Glutamatergic neuron (in vitro differentiated cells): ENCODE data around the gene CXorf66. TPM values are rescaled to one million over a fixed set of nuclear protein-coding genes. Genes with fewer than 3 reads are reported as not detected.

Experiments
- DNase-seq: peaks from one replicate; pipeline ENCODE4 v3.0.0; 2022
- H3K27ac Mint-ChIP-seq: one replicate; pipeline ENCODE4 v1.8.0; 2020; ENCODE audit warnings: mild to moderate bottlenecking, mixed read lengths, inconsistent platforms; ENCODE audit not compliant: unreplicated experiment
- H3K27me3 Mint-ChIP-seq: one replicate; pipeline ENCODE4 v1.8.0; 2020; ENCODE audit warnings: mild to moderate bottlenecking, moderate library complexity, mixed read lengths, inconsistent platforms; ENCODE audit not compliant: unreplicated experiment
- H3K36me3 Mint-ChIP-seq: one replicate; pipeline ENCODE4 v1.8.0; 2020; ENCODE audit warnings: mild to moderate bottlenecking, mixed read lengths, inconsistent platforms; ENCODE audit not compliant: unreplicated experiment
- H3K4me1 Mint-ChIP-seq: one replicate; pipeline ENCODE4 v1.8.0; 2020; ENCODE audit warnings: mild to moderate bottlenecking, low read depth, mixed read lengths, inconsistent platforms; ENCODE audit not compliant: unreplicated experiment
- H3K4me3 Mint-ChIP-seq: one replicate; pipeline ENCODE4 v1.8.0; 2020; ENCODE audit warnings: mild to moderate bottlenecking, mixed read lengths, inconsistent platforms; ENCODE audit not compliant: unreplicated experiment
- H3K9me3 Mint-ChIP-seq: one replicate; pipeline ENCODE4 v1.8.0; 2020; ENCODE audit warnings: mild to moderate bottlenecking, moderate library complexity, mixed read lengths, inconsistent platforms; ENCODE audit not compliant: unreplicated experiment
- long read RNA-seq: library from polyadenylated mRNA; unstranded; transcript quantifications from one replicate; pipeline ENCODE4 v2.0.0, GENCODE V29; 2020; ENCODE audit not compliant: unreplicated experiment
- total RNA-seq: library from RNA; stranded (reverse); fragmentation: NEBNext Ultra II Directional; extraction: Animal tissue kit (Norgen Biotek cat#: 25700); gene quantifications from one replicate; pipeline ENCODE4 v1.2.1, GENCODE V29; 2021; ENCODE audit not compliant: unreplicated experiment
- TF ChIP-seq, protein P1 (sequence below): fragments of 200-600 bp; sonication (generic); IDR thresholded peaks from one replicate; pipeline ENCODE4 v1.5.0; 2021; ENCODE audit not compliant: partially characterized antibody, unreplicated experiment

Gene CXorf66
- total RNA-seq, result not detected
- long read RNA-seq, result 0 reads

- Mint-ChIP-seq H3K4me3 (no peak within 1 kb of the TSS), H3K27me3 (peaks cover 1% of the 10 kb centered on the region), H3K9me3 (no peaks in the 10 kb centered on the region), H3K4me1 (no peaks in the 10 kb centered on the region), H3K27ac (no peak within 1 kb of the TSS), H3K36me3 (no peaks in the 10 kb centered on the region)
- TF ChIP-seq, protein P1, sequence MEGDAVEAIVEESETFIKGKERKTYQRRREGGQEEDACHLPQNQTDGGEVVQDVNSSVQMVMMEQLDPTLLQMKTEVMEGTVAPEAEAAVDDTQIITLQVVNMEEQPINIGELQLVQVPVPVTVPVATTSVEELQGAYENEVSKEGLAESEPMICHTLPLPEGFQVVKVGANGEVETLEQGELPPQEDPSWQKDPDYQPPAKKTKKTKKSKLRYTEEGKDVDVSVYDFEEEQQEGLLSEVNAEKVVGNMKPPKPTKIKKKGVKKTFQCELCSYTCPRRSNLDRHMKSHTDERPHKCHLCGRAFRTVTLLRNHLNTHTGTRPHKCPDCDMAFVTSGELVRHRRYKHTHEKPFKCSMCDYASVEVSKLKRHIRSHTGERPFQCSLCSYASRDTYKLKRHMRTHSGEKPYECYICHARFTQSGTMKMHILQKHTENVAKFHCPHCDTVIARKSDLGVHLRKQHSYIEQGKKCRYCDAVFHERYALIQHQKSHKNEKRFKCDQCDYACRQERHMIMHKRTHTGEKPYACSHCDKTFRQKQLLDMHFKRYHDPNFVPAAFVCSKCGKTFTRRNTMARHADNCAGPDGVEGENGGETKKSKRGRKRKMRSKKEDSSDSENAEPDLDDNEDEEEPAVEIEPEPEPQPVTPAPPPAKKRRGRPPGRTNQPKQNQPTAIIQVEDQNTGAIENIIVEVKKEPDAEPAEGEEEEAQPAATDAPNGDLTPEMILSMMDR, result no peak
- no peak for DNase-seq
Observed at GRCh38 chrX:139965421-139965820, at the start of gene CXorf66. Gene CXorf66 (minus strand): TSS chrX:139965521. CDS start chrX:139965496, 25 bp downstream.

GRCh38 chrX:139982856-139983255 lies 17.5 kb upstream of the CXorf66 start:
- Mint-ChIP-seq H3K4me1 (no peaks in the 10 kb centered on the region), H3K36me3 (no peaks in the 10 kb centered on the region), H3K27ac (no peak overlapping the region)

DNA sequence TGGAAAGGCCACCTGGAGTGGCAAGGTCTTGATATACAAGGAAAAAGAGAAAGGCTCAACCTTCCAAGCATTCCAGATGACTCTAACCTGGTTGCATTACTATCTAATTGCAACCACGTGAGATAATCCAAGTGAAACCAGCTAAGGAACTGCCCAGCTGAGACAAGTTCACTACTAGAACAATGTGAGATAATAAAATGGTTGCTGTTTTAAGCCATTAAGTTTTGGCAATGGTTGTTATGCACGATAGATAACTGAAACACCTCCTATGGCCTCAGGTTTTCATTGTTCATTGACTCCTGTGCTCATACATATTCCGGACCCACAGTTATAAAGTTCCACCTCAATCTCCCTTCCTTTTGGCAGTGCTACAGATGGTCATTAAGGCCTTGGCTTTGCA lies 9.2 kb upstream of the CXorf66 start:
- H3K27ac Mint-ChIP-seq, result no peak overlapping the region
- no peaks in the 10 kb centered on the region for H3K36me3 Mint-ChIP-seq
- no peaks in the 10 kb centered on the region for H3K4me1 Mint-ChIP-seq
- H3K27me3 Mint-ChIP-seq, result no peaks in the 10 kb centered on the region
- TF ChIP-seq, protein P1, result no peak
- H3K4me3 Mint-ChIP-seq, result no peak overlapping the region
- no peak for DNase-seq
- H3K9me3 Mint-ChIP-seq, result peaks cover 4% of the 10 kb centered on the region

More at GRCh38 chrX:139982856-139983255, 17.5 kb upstream of the CXorf66 start:
- no peak for DNase-seq
- TF ChIP-seq, protein P1, result no peak
- Mint-ChIP-seq H3K4me3 (no peak overlapping the region), H3K9me3 (peaks cover 1% of the 10 kb centered on the region), H3K27me3 (no peaks in the 10 kb centered on the region)

DNA sequence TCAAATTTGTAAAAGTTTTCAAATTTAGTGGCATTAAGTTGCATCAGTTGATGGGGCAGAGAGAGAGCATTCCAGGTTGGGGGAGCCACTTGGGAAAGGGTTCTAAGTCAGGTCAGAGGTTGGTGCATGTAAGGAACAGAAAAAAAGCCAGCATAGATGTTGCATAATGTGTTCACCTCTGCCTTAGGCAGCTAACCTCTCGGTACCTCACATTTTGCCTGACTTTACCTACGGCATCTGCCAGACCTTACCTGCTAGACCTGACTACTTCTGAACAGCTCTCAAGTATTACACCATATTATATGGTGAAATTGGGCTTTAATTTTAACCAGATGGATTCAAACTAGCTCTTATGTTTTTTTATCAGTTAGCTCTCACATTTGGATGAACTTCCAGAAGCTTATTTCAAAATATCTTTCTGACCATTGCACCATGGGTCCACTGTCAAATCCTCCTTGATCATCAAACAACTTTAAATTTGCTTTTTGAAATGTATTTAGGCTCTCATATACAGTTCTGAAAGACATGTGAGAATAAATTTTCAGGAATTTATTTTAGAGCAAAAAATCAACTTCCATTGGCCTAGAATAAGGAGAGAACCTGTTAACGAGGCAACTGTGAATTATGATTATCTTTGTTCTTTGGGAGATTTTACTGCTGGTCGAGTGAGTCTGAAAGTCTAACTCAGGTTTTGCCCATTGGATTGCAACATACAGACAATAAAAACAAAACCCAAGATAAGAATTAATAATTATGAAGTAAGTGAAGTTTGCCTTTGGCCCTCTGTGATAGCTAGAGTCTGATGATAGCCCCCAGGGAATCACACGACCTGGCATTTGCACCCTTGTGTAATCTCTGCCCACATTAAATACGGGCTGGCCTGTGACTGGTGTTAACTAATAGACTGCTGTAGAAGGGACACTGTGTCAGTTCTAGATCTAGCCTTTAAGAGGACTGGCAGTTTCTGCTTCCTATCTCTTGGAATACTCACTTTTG lies 7.6 kb upstream of the CXorf66 start:
- no peak for DNase-seq
- H3K27ac Mint-ChIP-seq, result no peak overlapping the region
- TF ChIP-seq, protein P1, result no peak
- no peak overlapping the region for H3K4me3 Mint-ChIP-seq
- H3K36me3 Mint-ChIP-seq, result no peaks in the 10 kb centered on the region
- no peaks in the 10 kb centered on the region for H3K4me1 Mint-ChIP-seq
- H3K9me3 Mint-ChIP-seq, result peaks cover 2% of the 10 kb centered on the region
- H3K27me3 Mint-ChIP-seq, result no peaks in the 10 kb centered on the region

DNA sequence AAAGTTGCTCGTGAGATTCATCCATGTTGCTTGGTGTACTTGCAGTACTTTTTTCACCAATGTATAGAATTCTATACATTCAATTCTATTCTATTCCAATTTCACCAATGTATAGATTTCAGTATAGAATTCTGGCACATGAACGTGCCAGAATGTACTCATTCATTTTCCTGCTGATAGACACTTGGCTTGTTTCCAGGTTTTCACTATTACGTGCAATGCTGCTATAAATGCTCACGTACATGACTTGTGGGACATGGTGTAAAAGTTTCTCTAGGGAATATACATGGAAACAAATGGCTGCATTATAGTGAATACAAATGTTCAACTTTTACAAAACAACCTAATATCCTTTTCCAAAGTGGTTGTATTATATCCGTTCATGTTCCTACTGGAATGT lies 6.8 kb upstream of the CXorf66 start:
- Mint-ChIP-seq H3K4me3 (no peak overlapping the region), H3K36me3 (no peaks in the 10 kb centered on the region), H3K27ac (no peak overlapping the region), H3K27me3 (no peaks in the 10 kb centered on the region), H3K9me3 (peaks cover 2% of the 10 kb centered on the region), H3K4me1 (no peaks in the 10 kb centered on the region)
- no peak for DNase-seq
- TF ChIP-seq, protein P1, result no peak
